Thyroid gland (tissue), 4 donors: Measurements from ENCODE around the gene KIF16B.

Source experiments
- POLR2A ChIP-seq, 2 donors: fragments of 450-650 bp; IDR thresholded peaks; one replicate each; pipeline ENCODE4 v1.6.1; 2017; ENCODE audit warnings: antibody characterized with exemption in 2 of 2, mild to moderate bottlenecking in 2 of 2, moderate library complexity in 1 of 2
- TF ChIP-seq, protein P1 (sequence below), 6 experiments: fragments of 200-600 bp in 3 of 6; fragments of 450-650 bp in 3 of 6; sonication (generic) in 3 of 6; IDR thresholded peaks; one replicate each; pipeline ENCODE4 v1.5.1; 2016 to 2019; ENCODE audit warnings: antibody characterized with exemption in 6 of 6, mild to moderate bottlenecking in 2 of 6, inconsistent platforms in 1 of 6, moderate library complexity in 1 of 6

GRCh38 chr20:16581241-16581640 lies 8.0 kb upstream of the KIF16B start:
- TF ChIP-seq, protein P1, sequence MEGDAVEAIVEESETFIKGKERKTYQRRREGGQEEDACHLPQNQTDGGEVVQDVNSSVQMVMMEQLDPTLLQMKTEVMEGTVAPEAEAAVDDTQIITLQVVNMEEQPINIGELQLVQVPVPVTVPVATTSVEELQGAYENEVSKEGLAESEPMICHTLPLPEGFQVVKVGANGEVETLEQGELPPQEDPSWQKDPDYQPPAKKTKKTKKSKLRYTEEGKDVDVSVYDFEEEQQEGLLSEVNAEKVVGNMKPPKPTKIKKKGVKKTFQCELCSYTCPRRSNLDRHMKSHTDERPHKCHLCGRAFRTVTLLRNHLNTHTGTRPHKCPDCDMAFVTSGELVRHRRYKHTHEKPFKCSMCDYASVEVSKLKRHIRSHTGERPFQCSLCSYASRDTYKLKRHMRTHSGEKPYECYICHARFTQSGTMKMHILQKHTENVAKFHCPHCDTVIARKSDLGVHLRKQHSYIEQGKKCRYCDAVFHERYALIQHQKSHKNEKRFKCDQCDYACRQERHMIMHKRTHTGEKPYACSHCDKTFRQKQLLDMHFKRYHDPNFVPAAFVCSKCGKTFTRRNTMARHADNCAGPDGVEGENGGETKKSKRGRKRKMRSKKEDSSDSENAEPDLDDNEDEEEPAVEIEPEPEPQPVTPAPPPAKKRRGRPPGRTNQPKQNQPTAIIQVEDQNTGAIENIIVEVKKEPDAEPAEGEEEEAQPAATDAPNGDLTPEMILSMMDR (IDR thresholded peaks at IDR 0.05), result no peak
- TF ChIP-seq POLR2A (IDR thresholded peaks at IDR 0.05), result no peak
